ENCODE data around the gene SP6. TPM values are rescaled to one million over a fixed set of nuclear protein-coding genes. Genes with fewer than 3 reads are reported as not detected.

The SP6 gene
- total RNA-seq, 2 donors from 2014 or later, result 8.7 to 8.8 TPM

DNA sequence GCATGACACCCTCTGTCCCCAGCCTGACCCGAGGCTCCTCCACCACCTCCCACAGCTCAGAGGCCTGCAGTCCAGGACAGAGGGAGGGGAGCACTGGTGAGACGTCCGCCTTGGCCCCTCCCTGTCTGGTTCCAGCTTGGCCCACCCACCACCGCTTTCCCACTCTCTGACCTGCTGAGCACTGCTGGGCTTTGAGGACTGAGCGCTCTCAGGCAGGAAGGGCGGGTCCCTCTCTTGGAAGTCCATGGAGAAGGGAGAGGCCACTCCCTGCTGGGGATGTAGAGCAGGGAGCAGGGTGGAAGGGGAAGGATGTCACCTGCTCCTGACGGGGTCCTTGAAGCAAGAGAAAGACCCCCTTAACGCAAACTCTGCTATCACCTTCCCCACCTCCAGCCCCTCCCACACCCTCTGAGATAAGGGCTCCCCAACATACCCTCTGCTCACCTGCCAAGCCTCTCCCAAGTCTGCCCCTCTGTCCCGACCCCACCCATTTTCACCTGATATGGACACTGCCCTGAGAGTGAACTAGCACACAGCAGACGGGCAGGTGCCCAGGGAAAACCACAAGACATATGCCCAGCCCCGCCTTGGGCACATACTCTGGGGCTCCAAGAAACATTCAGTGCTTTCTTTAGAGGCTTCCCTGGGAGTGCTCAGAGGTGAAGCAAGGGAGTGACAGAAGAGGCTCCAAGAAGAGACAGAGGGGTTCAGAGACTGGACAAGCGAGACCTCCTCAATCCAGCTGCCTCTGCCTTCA is 30.8 kb downstream of the SP6 start:
- H3K4me3 ChIP-seq, result peak overlapping the region; percentile 64
- no peaks in the 10 kb centered on the region for H3K4me1 ChIP-seq
- peaks cover 9% of the 10 kb centered on the region for H3K36me3 ChIP-seq
- DNase-seq, result peak; percentile 85
- peak overlapping the region; percentile 76 for H3K27ac ChIP-seq
- TF ChIP-seq, protein P1, sequence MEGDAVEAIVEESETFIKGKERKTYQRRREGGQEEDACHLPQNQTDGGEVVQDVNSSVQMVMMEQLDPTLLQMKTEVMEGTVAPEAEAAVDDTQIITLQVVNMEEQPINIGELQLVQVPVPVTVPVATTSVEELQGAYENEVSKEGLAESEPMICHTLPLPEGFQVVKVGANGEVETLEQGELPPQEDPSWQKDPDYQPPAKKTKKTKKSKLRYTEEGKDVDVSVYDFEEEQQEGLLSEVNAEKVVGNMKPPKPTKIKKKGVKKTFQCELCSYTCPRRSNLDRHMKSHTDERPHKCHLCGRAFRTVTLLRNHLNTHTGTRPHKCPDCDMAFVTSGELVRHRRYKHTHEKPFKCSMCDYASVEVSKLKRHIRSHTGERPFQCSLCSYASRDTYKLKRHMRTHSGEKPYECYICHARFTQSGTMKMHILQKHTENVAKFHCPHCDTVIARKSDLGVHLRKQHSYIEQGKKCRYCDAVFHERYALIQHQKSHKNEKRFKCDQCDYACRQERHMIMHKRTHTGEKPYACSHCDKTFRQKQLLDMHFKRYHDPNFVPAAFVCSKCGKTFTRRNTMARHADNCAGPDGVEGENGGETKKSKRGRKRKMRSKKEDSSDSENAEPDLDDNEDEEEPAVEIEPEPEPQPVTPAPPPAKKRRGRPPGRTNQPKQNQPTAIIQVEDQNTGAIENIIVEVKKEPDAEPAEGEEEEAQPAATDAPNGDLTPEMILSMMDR (IDR thresholded peaks at IDR 0.05), result no peak
- H3K9me3 ChIP-seq, result no peaks in the 10 kb centered on the region
- intact Hi-C loops (cut with DNase I), result no loop called here
- peak overlapping the region; percentile 80 to 84 for H3K9ac ChIP-seq (ENCODE audit: low read depth in 2 of 2, low read length in 2 of 2)
- H3K27me3 ChIP-seq, result no peaks in the 10 kb centered on the region

DNA sequence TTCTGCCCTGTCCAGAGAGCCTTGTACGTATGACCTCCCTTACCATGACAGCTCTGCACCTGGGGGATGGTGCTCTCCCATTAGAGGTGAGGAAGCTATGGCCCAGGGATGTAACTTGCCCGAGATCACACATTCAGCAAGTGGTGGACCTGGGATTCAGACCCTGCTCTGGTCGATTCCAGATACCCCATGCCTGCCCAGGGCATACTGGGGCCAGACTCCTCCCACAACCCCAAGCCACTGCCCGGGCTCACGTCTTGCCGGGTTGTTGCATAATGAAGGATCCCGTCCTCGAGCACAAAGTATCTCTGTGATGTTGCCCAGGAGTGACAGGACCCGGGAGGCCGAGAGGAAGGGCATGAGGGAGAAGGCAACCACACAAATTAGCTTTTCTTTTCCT is 31.5 kb downstream of the SP6 start:
- TF ChIP-seq, protein P1 (IDR thresholded peaks at IDR 0.05), result no peak
- Histone ChIP-seq H3K4me1 (no peaks in the 10 kb centered on the region), H3K27ac (peak overlapping the region; percentile 76), H3K9ac (ENCODE audit: low read depth in 2 of 2, low read length in 2 of 2) (no peak overlapping the region), H3K9me3 (no peaks in the 10 kb centered on the region), H3K4me3 (no peak overlapping the region), H3K27me3 (no peaks in the 10 kb centered on the region), H3K36me3 (peaks cover 9% of the 10 kb centered on the region)
- intact Hi-C loops (cut with DNase I), result no loop called here
- DNase-seq, result no peak

DNA sequence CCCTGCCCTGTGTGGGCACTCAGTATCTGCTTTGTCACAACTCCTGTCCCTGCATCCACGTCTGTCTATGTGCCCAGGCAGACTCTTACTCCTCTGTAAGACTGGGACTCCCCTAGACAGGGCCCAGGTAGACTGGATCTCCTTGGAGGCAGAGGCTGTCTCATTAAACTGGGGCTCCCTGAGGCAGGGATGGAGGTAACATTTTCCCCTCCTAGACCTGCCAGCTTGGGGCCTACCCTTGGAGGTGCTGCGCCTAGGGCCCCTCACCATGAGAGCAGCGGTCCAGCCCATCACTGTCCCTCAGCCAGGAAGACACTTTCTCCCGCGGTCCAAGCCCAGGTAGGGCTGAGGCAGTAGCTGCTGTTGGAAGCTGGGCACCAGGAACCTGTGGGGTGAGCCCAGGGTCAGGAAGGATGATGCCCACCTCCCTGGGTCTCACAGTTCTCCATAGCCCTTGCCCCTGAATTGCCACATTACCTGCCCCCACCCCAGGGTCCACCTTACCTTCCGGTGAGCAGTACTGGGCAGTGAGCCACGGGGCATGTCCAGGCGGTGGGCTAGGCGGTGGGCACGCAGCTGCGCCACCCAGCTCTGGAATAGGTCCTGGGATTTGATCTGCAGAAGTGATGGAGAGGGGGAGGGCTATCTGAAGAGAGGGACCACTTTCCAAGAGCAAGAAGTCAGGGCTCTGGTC is 32.8 kb downstream of the SP6 start:
- Histone ChIP-seq H3K9me3 (no peaks in the 10 kb centered on the region), H3K4me1 (peaks cover 4% of the 10 kb centered on the region), H3K36me3 (no peaks in the 10 kb centered on the region), H3K27me3 (no peaks in the 10 kb centered on the region), H3K27ac (no peak overlapping the region), H3K9ac (ENCODE audit: low read depth in 2 of 2, low read length in 2 of 2) (no peak overlapping the region), H3K4me3 (no peak overlapping the region)
- intact Hi-C loops (cut with DNase I), result no loop called here
- TF ChIP-seq, protein P1 (IDR thresholded peaks at IDR 0.05), result no peak
- no peak for DNase-seq

DNA sequence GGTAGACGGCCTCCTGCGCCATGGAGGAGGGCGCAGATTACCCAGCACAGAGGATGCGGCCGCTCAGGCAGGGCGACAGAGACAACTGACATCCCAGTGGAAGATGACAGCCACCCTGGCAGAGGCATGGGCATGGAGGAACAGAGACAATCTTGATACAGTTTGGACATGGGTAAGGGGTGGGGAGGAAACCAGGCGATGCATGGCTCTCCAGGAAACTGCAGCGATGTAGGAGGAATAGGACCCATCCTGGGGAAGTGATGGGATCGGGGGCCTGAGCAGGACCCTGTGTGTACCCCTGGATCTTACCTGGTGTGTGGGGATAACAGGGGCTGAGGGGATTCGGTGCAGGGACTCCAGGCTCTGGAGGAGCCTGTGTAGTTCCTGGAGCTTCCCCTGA is 34.0 kb downstream of the SP6 start:
- no peak for DNase-seq
- no peak overlapping the region for H3K9ac ChIP-seq (ENCODE audit: low read depth in 2 of 2, low read length in 2 of 2)
- TF ChIP-seq, protein P1 (IDR thresholded peaks at IDR 0.05), result no peak

DNA sequence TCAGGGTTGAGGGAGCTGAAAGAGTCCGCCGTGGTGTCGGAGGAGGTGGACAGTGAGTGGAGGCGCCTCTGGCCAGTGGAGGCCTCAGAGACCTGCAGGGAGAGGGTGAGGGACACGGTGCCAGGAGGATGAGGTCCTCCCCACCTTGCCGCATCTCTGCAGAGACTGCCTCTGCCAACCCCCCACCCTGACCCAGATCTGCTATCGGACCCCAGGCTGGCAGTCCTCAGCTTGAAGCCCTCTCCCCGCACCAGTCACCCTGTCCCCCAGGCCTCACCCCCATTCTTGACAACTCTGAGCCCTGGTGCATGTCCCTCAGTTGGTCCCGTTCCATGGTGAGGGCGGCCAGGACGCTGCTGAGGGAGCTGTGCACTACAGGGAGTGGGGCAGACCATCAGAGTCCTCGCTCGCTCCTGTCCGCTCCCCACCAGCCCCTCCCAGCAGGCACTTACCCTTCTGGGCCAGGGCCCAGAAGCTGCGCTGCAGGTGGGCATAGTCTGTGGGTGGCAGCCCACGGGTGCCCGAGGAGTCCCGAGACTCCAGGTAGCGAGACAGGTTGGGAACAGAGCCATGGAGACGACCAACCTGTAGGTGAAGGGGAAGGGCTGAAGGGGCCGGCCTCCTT is 34.7 kb downstream of the SP6 start:
- DNase-seq, result no peak
- H3K4me1 ChIP-seq, result peaks cover 4% of the 10 kb centered on the region
- H3K36me3 ChIP-seq, result no peaks in the 10 kb centered on the region

More for the DNA sequence above, 34.0 kb downstream of the SP6 start:
- Histone ChIP-seq H3K4me3 (no peak overlapping the region), H3K27ac (no peak overlapping the region), H3K36me3 (no peaks in the 10 kb centered on the region), H3K27me3 (no peaks in the 10 kb centered on the region), H3K9me3 (no peaks in the 10 kb centered on the region), H3K4me1 (peaks cover 4% of the 10 kb centered on the region)
- intact Hi-C loops (cut with DNase I), result no loop called here

More for the DNA sequence above, 34.7 kb downstream of the SP6 start:
- TF ChIP-seq, protein P1 (IDR thresholded peaks at IDR 0.05), result no peak
- no peak overlapping the region for H3K4me3 ChIP-seq
- intact Hi-C loops (cut with DNase I), result no loop called here
- H3K27ac ChIP-seq, result no peak overlapping the region
- H3K9me3 ChIP-seq, result no peaks in the 10 kb centered on the region
- H3K27me3 ChIP-seq, result no peaks in the 10 kb centered on the region
- H3K9ac ChIP-seq (ENCODE audit: low read depth in 2 of 2, low read length in 2 of 2), result no peak overlapping the region
